Activated CD4-positive, alpha-beta T cell treated with anti-CD3 and anti-CD28 coated beads for 24 hours (primary cell): Measurements from ENCODE around the gene FRYL.

Source experiments
- DNase-seq, 2 donors: peaks; one replicate each; pipeline ENCODE4 v3.0.0-alpha.2; 2020; ENCODE audit warnings: low read depth in 2 of 2

FRYL gene

DNA sequence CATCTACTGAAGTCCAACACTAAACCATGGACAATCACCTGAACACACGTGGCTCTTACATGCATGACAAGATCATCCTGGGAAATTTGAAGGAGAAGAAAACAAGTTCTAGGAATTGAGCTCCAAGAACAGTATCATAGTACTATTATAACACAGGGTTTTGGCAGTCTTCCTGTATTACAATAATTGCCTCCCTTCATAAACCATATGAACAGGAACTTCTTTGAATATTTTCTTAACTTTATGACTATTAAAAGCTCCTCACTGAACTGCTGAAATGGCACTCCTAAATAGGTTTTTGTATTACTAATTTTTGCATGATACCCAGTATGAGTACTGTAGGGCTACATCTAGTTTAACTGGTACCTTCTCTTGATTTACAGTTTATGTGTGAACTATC, 160.0 kb downstream of the FRYL start:
- DNase-seq, result no peak

DNA sequence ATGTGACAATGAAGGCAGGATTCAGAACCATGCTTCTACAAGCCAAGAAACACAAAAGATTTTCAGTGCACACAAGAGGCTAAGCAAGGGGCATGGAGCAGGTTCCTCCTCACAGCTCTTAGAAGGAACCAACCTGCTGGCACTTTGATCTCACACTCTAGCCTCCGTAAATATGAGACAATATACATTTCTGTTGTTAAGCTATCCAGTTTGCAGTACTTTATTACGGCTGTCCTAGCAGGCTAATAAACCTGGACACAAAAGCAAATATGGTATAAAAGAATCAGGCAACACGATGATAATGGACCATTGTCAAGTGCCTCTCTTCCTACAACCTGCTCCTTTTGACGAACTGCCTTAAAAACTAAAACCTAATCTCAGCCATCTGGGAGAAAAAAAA, 175.6 kb downstream of the FRYL start:
- DNase-seq, result no peak

DNA sequence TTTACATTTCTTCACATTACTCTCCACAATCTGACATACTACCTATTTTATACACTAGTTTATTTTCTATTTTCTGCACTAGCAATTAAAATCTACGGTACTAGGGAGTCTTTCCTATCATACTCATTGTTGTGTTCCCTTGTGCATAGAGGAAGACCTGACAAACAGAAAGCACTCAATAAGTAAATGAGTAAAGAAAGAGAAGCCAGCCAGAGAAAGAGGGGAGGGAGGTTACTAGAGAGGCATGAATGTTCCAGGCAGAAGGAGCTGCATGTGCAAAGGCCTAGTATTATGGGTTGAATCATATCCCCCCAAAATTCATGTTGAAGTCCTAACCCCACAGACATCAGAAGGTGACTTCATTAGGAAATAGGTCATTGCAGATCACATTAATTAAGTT, 176.0 kb downstream of the FRYL start:
- DNase-seq, result no peak

DNA sequence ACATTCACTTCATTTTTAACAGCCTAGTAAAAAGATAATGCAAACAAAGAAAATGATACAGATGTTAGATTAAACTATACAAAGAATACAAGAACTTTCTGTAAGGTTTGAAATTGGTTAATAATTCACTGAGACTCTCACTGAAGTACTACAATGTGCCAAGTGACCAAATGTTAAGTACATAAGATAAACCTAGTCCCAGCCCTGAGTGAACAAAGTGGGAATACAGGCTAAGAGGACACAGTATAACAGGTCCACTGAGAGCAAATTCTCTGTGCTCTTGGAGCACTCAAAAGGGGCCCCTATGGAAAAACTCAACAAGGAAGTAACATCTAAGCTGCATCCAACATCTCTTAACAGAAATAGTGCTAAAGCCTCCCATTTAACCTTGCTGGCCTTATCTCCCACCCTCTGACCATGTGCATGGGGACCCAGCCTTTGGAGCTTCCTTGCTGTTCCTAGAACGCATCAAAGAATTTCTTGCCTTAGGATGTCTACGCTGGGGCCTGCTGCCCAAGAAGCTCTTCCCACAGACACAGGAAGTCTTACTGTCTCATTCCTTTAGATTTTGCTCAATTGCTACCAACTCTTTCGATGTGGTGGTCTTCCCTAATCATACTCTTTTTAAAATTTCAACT, 176.6 kb downstream of the FRYL start:
- DNase-seq, result no peak

DNA sequence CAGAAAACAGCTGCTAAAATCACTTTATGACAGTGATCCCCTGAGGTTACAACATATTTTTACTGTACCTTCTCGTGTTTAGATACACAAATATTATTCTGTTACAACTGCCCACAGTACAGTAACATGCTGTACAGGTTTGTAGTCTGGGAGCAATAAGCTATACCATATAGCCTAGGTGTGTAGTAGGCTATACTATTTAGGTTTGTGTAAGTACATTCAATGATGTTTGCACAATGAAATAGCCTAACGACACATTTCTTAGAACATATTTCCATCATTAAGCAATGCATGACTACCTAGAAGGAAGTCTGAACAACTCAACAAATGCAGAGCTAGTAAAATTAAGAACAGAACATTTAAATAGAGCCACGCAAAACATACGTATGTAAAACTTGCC, 177.3 kb downstream of the FRYL start:
- DNase-seq, result no peak

DNA sequence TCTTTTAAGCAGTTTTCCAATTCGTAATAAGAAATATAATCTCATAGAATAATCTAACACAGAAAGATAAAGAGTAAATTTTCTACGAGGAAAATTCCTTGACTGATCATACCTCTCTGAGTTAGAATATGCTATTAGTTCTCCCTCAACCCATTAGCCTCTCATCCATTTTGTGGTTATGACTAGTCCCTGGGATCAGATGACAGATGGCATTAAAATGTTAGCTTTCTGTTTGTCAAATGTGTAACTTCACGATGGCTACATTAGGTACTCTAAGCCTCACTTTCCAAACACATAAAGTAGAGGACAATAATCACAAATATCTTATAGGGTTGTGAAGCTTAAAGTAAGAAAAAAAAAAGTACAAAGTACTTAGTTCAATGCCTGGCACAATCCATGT, 177.9 kb downstream of the FRYL start:
- no peak for DNase-seq

DNA sequence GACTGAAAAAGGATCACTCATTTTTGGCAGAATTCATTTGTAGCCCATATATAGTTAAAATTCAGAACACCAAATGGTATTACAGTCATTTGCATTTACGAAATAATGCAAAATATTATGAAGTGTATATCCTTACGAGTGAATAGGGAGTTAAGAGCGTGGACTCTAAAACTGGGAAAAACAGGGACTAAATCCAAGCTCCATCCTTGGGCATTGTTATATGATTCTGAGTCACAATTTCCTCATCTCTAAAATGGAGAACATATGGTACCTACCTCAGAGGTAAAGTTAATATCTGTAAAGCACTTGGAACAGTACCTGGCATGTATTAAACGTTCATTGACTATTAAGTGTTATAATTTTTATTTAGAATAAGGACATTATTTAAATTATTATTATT, 183.7 kb downstream of the FRYL start:
- no peak for DNase-seq

DNA sequence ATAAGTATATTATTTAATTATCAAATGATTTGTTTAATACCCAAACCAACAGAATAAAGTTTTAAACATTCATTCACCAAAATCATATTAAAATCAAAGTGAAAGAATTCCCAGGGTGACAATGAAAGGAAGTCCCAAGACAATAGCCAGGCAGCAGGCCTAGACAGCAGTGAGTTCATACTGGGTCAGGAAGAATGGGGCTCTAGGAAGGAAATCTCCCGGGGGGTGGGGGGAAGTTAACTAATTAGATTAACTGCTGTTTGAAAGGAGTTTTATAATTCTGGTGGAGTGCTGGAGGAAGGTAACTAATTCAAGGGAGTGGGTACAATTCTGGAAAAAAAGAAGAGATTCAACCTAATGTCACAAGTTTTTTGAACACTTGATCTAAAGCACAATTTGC, 185.9 kb downstream of the FRYL start:
- DNase-seq, result no peak

DNA sequence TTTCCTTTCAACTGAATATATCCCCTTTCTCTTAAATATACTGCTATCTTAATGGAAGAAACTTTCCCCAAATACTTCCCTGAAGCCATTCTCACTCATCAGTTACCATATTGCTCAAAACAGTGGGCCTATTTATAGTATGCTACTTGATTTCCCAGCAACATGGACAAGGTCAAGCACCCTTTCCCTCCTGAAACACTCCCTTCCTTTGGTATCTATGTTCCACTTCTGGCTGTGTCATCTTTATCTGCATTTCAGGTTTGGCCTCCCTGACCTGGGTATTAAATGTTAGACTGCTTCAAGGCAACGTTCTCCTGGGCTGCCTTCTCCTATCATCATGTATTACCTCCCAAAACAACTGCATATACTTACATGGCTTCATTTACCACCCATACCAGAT, 188.7 kb downstream of the FRYL start:
- DNase-seq, result no peak

DNA sequence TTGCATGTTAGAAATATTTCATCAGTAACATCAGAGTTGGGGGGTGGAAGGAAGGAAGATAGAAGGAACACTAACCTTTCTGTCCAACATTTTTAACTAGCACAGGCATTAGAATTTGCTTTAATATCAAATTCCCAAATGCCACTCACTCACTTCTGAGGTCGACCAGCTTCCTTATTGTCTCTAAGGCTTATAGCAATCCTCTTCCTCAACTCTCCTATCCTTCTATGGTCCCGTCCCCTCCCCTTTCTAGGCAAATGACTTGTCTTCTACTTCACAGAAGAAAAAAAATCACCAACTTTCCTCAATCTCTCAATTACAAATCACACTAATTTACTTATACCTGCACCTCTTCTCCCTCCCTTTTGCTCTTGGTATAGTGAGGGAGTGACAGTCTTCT, 189.2 kb downstream of the FRYL start:
- DNase-seq, result no peak

DNA sequence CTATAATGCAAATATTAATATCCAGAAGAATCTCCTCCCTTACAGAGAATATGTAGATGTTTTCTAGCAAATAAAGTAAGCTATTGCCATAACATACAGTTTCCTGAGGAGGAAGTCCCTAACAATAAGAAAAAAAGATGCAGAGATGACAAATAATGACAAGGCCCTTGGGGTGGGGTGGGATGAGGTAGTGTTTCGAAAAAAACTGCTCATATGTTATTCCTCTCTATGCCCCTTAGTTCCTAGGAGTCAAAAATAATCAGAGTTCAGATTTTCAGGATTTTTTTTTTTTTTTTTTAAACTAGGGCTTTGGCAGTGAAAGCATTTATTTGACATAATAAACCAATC, 191.0 kb downstream of the FRYL start:
- DNase-seq, result no peak

DNA sequence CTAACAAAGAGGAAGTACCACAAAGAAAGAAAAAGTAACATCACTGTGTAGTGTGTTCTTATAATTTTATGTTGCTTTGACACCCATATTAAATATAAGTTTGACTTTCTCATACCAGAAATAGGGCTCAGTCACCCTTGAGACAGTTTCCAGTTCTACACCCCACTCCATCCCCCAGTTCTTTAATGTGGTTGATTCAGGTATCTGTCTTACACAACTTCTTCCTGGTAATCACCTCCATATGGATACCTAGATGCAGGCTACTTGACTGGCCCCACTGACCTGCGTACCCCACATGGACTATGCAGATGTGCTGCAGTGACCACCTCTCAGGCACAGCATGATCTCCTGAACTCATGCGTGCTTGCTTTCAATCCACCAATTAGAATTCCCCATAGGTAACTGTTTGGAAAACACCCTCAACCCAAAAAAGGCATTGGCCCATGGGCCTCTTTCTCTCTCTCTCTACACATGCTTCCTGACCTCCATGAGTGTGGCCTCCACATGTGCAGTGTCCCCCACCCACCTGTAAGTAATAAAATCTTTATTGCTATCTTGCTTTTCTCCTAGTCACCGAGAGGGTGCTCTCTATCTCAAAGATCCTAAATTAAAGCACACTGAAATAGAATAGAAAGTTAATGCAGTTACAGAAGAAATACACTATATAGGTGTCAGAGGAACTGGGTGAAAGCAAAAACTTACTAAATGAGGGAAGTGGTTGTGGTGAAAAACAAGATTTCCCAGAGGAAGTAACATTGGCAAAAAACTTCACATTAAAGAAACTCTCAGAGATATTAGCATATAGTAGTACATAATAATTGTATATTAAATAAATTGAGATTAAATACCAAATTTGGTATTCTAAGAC, 191.6 kb downstream of the FRYL start:
- no peak for DNase-seq

DNA sequence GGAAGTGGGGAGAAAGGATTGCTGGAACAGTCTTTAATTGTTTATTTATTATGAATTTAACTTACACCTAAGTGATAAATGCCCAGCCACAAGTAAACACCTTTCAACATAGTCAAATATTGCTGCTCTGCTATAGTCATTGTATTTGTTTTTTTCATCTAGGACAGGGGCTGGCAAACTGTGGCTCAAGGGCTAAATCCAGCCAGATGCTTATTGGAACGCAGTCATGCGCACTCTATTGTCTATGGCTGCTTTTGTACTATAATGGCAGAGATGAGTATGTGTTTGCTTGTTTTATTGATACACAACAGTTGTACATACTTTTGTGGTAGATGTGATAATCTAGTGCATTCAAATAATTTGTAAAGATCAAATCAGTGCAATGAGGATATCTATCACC, 194.7 kb downstream of the FRYL start:
- no peak for DNase-seq

DNA sequence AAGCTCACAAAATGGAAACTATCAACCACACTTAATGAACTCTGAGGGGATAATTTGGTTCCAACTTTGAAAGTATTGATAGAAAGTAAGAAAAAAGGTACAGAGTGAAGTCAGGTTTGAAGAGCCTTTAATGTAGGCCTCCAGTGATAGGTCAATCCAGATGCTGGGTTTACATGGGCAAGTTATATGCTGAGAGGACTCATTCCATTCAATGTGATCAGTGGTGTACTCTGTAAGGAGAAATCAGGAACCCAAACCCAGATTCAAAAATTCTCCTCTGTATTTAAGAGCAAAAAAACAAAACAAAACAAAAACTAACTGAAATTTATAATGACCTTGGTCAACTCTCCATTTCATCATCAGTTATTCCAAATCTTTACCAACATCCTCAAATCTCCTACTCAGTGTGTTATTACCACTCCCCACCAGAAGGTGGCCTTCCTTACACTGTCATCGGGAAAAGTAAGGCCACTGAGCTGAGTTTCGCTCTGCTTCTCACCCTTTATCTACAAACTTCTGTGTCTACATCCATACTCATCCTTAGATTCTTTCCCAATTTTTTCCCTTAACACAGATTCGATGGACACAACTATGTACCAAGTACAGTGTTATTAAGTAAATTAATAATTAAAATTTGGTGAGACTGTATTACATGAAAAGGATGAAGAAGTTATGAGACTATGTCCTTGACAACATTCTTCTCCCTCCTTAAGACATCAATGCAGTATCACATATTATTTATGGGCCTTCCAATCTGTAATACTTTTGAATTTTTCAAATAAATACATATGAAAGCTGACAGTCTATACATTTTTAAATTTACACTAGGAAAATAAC, 201.7 kb downstream of the FRYL start:
- DNase-seq, result peak; percentile 7 to 28

DNA sequence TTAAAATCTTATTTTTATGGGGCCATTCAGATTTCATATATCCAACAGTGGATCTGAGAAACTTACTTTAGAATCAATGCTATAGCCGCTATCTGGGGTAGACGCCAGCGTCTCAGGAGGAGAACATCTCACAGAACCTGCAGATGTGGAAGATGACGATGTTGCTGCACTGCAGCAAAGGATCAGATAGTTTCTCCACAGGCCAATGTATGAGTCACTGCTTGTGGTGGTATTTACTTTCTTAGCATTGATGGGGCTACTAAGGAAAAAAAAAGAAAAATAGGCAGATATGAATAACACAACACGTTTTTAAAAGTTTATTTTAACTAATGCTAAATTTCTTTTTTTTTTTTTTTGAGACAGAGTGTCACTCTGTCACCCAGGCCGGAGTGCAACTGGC, 204.1 kb downstream of the FRYL start:
- no peak for DNase-seq

DNA sequence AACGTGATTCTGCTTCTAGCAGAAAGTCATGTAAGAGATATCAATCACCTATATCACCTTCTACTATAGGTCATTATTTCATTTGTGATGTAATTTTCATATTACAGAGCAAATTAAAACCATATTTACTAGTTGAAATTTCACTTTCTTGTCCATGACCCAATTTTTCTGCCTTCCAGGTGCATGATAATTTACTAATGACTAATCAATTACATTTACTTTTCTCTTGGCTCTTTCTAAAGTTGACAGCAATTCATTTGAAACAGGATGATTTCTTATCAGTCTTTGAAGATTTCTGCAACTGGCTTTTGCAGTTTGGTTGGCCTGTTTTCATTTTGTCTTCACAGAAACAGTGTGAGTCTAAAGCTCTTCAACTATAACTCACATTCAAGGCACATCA, 208.6 kb downstream of the FRYL start:
- DNase-seq, result no peak

DNA sequence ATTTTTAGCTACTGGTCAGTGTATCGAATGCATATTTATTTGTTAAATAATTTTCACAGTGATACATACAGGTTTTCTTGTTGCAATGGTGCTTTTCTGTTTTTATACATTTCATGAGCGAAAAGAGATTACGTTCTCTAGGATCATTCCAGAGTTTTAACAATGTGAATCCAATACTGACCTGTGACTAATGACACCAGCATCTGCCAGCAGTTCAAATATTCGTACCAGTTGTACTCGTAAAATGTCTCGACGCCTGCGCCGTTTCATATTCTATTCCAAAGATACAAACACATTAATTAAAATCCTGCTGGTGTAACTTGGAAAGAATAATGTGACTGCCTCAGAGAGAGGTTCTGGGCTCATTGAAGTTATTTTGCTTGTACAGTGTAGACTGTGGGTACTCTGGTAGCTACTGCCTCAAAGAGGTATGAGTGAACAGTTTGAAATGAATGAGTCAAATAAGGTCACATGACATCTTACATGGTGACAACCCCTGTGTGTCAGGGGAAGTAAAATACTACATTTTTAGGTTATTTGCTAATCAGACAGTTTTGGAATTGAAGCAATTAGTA, 209.3 kb downstream of the FRYL start:
- no peak for DNase-seq

DNA sequence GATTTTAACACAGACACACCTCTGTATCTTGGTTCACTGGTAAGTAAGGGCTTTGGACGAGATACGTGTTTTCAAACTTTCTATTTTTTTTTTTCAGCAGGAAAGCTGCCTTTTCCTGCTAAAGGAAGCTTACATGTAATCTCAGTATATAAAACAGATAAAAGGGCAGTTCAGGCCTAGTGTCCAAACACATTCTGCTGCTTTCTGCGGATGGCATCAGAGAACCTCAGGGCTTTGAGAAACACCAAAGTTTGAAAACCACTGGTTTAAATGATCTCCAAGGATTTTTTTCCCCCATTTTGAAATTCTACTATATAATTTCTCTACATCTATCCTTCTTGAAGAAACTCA, 214.1 kb downstream of the FRYL start:
- no peak for DNase-seq

DNA sequence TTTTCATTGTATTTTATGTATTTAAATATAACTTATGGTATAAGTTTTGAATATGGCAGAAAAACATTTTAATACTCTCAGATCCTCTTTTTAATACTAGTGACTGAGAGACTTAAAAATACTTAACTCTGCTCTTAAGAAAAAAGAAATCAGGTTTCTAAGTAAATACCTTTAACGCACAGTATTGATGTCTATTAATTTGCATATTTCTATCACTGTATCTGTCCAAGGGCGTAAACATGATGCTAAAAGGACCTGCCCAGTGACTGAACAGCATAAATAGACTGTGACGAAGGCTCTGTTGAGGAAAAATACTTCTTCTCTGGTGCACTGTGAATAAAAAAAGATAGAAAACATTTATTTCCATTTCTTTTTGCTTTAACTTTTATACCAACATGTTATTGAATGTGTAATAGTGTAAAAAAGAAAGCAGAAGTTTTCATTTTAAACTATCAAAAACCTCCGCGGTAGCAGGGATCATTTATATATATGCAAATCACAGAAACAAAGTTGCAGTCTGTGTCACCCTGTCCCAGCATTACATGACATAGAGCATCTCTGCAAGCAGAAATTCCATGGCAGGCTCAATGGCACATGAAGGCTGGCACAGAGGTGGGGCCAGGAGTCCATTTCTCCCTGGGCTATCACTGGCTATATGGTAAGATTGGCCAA, 214.6 kb downstream of the FRYL start:
- no peak for DNase-seq

DNA sequence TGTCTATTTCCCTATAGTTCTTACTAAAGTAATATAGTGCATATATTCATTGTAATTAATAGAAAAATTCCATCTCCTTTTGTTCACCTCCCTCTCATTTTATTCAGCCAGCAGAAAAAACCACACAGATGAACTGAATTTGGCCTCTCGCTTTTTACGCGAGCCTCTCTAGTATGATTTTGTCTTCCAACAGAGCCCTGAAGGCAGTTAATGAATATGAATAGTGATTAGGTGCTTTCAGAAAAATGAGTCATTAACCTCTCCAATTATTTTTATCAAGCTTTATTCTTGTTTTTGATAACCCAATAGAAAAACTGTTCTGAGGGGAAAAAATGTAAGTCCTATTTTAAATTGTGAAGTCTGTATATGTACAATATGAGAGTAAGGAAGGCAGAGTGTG, 215.9 kb downstream of the FRYL start:
- DNase-seq, result no peak

DNA sequence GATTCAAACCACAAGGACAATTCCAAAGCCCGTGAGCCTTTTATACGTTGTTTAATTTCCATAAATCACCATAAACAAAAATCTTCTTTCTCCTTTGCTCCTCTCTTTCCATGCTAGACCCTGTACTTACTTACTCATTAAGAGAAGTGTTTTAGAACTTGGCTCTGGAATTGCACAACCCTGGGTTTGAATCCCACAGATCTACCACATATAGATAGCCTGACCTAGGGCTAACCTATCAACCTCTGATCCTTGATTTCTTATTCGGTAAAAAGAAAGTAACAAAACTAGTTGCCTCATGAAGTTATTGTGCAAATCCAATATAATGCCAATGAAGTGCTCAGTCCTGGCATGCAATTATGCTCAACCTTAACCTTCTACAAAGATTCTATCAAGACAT, 221.3 kb downstream of the FRYL start:
- no peak for DNase-seq

DNA sequence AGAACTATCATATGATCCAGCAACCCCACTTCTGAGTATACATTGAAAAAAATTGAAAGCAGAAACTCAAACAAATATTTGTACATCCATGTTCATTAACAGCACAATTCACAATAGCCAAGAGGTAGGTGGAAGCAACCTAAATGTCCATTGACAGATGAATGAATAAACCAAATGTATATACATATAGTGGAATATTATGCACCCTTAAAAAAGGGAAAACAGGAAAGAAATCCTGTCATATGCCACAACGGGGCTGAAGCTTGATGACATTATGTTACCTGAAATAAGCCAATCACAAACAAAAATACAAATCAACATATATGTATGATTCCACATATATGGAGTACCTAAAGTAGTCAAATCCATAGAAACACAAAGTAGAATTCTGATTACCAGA, 222.1 kb downstream of the FRYL start:
- DNase-seq, result no peak
